ENCODE data around the gene VAMP8.

GRCh38 chr2:85613717-85614515 is 36.5 kb downstream of the VAMP8 start:
- TF ChIP-seq CTCF (IDR thresholded peaks at IDR 0.05) (no peak), POLR2A (IDR thresholded peaks at IDR 0.05) (no peak)

Measured in heart left ventricle (tissue), 13 donors.